ENCODE data around the gene MVD.
A peak's percentile ranks its signal among the peaks of the same experiment; 100 is the strongest.

The MVD gene

DNA sequence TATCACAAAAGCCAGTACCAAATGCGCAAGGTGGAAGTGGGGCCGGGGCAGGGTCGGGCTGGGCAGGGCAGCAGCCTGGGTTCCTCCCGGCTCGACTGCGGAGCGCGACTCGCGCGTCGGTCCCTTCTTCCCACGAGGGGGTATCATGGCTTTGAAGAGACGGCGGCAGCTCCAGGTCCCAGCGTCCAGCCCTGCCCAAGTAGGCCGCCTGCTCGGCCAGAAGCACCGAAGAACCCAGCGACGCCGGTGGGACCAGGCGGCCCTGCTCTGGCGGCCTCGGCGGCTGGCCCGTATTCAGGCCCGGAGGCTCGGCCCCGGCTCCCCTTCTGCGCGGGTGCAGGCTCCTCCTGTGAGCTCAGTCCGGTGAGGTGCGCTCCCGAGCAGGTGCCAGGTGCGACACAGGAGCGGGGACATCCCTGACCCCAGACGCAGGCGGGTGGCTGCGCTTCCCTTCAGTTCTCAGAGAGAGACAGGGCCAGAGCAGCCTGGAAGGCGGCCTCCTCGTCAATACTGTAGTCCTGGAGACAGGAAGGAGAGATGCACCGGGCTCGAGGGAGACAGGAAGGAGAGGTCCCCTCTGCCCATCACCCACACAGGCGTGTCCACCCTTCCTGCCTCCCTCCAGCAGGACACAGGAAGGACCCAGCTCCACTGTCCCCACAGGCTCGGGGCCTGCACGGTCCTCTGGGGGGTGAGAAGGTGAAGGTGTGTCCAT, 34.4 kb upstream of the MVD start:
- DNase-seq (ENCODE audit: low read depth in 2 of 2): no peak

DNA sequence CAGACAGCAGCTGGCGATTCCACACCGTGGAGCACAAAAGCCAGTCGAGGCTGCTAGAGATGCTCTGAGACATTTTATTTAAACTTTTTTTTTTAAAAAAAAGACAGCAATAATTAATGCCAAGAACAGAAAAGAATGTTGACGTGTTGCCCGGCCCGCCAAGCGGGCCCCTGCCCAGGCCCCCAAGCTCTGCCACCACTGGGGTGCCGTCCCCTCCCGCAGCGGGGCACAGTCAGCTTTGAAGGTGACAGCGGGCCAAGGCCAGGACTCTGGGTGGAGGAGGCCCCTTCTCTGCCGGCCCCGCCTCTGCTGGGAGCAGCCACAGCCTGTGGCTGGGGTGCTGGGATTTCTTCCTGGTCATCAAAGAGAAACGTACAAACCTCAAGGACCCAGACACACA, 33.5 kb upstream of the MVD start:
- no peak for DNase-seq (ENCODE audit: low read depth in 2 of 2)

DNA sequence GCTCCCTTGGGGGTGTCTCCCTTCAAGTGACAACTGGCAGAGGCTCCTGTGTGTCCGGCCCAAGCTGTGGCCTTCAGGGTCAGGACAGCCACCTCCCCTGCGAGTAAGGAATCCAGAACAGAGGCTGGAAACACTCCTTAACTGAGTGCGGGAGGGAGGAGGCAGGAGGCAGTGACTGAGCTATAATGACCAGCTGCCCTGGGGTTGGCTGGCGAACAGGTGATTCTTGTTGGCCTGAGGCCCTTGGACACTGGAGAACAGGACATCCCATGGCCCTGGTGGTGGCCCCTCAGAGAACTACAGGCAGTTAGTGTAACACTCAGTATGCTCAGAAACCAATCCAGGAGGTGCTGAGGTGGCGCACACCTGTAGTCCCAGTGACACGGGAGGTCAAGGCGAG, 32.9 kb upstream of the MVD start:
- no peak for DNase-seq (ENCODE audit: low read depth in 2 of 2)

DNA sequence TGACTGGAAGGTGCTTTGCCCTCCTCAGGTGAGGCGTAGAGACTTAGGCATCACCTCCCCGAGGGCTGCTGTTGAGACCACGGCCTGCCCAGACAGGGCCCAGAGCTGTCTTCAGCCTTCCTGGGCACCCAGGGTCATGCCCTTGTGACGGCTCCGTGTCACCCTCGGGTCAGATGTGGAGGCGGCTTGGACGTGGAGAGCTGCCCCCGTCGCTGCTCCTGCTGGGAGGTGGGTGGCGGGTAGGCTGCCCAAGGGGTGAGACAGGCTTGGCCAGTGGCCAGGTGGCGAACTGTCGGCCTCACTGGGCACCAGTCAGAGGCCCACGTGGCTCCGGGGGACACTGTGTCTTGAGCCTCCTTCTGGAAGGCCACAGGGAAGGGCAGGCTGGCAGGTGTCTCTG, 32.3 kb upstream of the MVD start:
- DNase-seq (ENCODE audit: low read depth in 2 of 2): no peak

DNA sequence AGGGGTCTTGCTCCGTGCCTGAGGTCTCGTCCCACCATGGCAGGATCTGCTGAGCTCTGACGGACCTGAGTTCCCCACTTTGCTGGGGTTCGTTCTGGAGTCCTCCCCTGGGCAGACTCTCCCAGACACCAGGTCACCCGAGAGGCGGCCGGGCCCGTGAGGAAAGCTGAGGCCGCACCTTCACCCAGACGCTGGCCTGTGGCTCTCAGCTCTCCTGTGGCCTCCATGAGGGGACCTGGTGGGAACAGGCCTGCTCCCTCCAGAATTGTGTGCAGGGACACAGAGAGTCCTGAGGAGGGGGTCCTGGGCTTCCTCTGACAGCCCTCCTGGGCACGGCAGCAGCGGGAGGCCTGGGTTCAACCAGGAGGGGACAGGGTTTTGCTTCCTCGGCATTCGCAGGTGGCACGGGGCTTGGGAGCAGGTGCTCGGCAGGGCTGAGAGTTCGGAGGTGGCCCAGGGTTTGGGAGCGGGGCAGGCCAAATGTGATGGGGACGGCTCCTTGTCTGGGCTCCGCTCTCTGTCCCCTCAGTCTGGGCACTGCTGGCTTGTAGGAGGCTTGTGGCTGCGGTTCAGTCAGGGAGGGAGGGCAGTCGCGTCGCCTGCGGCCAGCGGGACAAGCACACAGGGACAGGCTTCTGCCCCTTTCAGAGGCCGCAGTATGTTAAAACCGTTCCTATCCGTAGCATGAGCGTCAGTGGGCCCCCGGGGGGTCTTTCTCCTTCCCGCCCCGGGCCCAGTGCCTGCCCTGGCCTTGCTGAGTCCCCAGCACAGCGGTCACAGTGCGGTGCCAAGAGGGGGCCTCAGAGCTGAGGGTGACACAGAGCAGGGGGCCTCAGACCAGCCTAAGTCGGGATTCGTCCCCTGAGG, 31.6 kb upstream of the MVD start:
- no peak for DNase-seq (ENCODE audit: low read depth in 2 of 2)

DNA sequence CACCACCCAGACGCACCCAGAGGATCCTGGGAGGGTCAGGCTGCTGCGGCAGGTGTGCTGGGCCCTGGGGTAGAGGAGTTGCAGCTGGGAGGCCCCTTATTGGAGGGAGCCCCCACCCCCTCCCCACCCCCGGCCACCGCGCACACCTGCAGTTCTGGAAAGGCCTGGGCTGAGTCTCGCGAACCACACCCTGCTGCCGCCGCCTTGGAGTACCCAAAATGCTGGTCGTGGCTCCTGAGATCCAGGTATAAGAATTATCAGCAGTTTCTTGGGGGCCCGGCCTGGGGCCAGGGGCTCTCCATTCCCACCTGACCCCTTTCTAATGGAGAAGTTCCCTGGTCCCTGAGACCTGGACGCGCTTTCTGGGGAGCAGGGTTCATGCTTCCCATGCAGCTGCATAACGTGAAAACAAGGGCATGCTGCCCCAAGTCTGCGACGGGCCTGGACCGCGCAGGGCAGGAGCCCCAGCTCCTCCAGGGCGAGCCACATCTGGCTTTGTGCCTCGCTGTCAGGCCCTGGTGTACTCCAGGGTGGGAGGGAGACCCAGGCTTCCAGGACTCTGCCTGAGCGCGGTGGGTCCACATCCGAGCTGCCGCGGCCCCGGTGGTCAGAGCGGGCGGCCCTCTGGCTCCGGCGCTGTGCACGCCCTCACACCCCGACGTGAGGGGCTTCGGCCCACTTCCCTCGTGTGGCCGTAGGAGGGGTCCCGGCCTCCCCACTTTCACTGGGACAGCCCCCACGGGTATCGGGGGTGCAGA, 30.7 kb upstream of the MVD start:
- DNase-seq (ENCODE audit: low read depth in 2 of 2): no peak

DNA sequence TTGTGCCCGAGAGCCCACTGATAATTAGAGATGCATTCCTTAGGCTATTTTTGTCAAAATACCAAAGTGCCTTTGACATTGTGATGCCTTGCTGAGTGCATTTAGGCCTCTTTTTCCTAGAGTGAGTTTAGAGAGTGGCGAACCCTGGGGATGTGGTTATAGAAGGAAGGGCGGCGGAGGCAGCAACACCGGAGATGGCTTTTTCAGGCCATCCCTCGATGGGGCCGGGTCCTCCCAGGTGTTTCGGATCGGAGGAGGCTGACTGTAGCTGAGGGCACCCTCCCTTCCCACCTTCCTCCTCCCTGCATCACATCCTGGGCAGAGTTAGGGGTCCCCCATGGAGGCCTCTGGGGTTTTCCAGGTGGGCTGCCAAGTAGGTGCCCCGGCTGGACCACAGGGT, 30.0 kb upstream of the MVD start:
- no peak for DNase-seq (ENCODE audit: low read depth in 2 of 2)

GRCh38 chr16:88691924-88692560, 29.2 kb upstream of the MVD start:
- no peak for DNase-seq (ENCODE audit: low read depth in 2 of 2)

- DNase-seq (ENCODE audit: low read depth in 2 of 2): no peak
Observed at GRCh38 chr16:88691129-88691813, 28.4 kb upstream of the MVD start.

DNA sequence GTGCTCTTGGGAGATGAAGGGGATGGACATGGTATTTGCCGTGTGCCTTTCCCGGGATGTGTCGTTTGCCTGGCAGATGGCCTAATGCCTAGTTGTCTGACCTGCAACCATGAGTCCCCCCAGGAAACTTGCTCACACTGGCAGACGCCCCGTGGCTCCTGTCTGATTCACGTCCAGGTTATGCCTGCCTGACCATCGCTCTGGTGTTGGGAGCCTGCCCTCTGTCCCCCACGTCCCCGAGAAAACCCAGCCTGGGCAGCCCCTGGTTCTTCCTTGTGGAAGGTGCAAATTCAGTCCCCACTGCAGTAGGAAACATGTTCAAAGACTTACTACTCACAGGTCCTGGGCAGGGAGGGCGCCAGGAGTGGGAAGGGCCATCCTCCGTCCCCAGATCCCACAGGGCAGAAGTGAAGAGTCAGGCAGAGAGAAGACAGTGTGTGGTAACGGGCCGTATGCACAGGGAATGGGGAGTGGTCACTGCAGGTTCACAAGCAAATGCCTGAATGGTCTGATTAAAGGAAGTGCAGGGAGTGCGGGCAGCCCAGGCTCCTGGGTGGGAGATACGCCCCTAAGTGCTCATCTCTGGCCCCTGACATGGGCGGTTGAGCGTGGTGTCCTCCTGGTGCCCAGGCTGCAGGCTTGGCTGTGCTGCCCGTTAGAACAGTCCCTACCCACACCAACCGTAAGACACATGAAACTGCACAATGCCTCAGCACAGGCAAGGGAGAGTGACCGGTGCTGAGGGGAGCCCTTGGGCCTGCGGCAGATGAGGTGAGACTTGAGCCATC, 27.6 kb upstream of the MVD start:
- DNase-seq (ENCODE audit: low read depth in 2 of 2): no peak

GRCh38 chr16:88688013-88688778, 25.3 kb upstream of the MVD start:
- DNase-seq (ENCODE audit: low read depth in 2 of 2): no peak

- DNase-seq (ENCODE audit: low read depth in 2 of 2): no peak
Observed at GRCh38 chr16:88687676-88688012, 24.8 kb upstream of the MVD start.

DNA sequence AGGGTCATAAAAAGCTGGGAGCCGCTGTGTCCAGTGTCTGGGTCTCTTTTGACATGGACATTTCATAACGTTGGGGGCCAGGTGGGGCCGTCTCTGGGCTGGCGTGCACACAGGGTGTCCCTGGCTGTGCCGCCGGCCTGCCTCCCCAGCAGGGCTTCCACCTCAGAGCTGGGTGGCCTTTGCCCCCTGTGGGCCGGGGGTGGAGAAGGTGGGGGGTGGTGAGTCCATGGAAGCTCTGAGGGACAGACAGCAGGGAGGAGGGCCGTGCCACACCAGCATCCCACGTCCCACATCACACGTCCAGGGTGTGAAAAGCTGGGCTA, 24.3 kb upstream of the MVD start:
- no peak for DNase-seq (ENCODE audit: low read depth in 2 of 2)

DNA sequence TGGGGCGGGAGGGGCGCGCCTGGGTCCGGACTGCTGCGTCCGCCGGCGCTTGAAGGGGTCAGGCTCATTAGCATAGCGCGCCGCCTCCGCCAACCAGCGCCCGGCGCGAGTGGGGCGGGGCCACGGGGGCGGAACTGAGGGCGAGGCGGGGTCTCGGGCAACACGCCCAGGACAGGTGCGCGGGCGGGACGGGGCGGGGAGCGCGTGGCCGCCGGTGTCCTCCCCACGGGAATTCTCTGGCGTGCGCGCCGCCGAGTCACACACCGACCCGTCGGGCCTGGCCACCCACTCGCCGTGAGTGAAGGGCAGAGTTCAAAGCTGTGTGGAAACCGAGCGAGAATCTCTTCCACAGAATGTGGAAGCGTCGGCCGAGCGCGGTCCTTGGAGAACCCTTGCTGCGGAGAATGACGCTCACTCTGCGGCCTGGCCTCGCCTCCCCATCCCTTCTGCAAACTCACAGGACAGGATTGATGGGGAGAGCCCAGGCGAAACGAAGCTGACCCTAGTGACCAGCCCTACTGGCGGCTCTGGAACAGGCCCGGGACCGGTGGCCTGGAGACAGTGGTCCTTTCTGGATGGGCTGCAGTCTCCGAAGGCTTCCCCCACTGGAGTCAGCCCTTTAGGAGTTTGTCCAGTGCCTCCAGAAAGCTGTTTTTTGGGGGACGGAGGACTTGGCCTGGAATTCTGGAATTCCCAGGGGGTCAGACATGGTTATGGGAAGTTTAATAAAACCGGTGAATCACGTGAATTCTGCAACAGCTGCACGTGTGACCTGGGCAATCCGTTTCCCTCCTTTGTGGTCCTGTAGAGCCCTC, 23.8 kb upstream of the MVD start, which contains the start of gene SNAI3:
TSS of gene SNAI3 (minus strand) at position 69 of the 815 bp plus-strand sequence. CDS start 101 bp downstream, outside the sequence.
- DNase-seq (ENCODE audit: low read depth in 2 of 2): peak; percentile 84 to 85

DNA sequence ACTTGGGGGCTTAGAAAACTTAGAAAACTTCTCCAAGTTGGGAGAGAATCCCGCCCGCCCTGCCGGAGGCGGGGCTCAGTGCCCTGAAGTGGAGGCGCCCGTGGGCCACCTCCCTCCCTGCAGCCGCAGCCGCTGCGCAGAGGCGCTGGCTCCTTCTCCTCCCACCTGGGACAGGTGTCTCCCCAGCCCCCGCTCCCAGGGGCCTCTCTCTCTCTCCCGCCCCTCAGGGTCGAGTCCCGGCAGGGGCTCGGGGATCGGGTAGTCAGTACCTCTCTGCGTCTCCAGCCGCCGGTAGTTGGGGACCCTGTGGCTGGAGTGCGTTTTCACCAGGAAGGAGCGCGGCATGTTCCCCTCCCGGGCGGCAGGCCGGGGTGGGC, 23.2 kb upstream of the MVD start:
- DNase-seq (ENCODE audit: low read depth in 2 of 2): no peak

- DNase-seq (ENCODE audit: low read depth in 2 of 2): peak in 1 of 2 donors; percentile 69
Observed at GRCh38 chr16:88685156-88686061, 22.5 kb upstream of the MVD start.

DNA sequence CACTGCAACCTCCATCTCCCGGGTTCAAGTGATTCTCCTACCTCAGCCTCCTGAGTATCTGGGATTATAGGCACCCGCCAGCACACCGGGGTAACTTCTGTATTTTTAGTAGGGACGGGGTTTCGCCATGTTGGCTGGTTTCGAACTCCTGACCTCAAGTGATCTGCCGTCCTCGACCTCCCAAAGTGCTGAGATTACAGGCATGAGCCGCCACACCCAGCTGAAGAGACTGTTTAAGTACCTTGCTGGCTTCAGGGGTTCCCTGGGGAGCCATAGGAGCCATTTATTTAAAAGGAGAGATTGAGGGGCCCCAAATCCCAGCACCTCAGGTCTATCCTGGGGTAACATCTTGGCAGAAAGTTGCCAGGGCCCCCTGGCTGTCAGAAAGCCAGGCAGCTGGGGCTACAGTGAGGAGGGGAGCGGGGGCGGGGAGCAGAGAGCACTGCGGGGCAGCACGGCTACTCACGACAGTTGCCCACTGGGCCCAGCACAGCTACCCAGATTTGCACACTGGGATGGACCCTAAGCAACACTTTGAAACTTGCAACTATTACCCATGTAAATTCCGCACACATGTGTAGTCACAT, 21.8 kb upstream of the MVD start:
- DNase-seq (ENCODE audit: low read depth in 2 of 2): no peak
